NB4 (cell line): ENCODE data around the gene TEAD4.

ENCODE experiments used
- DNase-seq: peaks from one replicate; pipeline ENCODE4 v3.0.0; 2010; ENCODE audit warnings: low read depth
- H3K4me3 ChIP-seq: one replicate; pipeline ENCODE4 v1.5.1; 2011; ENCODE audit warnings: mild to moderate bottlenecking, low read depth, low read length, moderate library complexity
- CTCF ChIP-seq: IDR thresholded peaks from one replicate; pipeline ENCODE4 v1.5.1; 2012; ENCODE audit warnings: low read depth, low read length
- MAX ChIP-seq: IDR thresholded peaks from 2 replicates; pipeline ENCODE4 v1.6.1; 2011; ENCODE audit warnings: low read depth, low read length
- MYC ChIP-seq: IDR thresholded peaks from 2 replicates; pipeline ENCODE4 v1.6.1; 2011; ENCODE audit warnings: low read depth, low read length
- POLR2A ChIP-seq: IDR thresholded peaks from 2 replicates; pipeline ENCODE4 v1.6.1; 2011; ENCODE audit warnings: mild to moderate bottlenecking; ENCODE audit not compliant: insufficient read length; ENCODE audit errors: extremely low read depth

Gene TEAD4

GRCh38 chr12:3005736-3006135, 46.5 kb downstream of the TEAD4 start:
- DNase-seq, result no peak
- H3K4me3 ChIP-seq, result no peak overlapping the region
- TF ChIP-seq MYC (no peak), MAX (no peak), CTCF (no peak)

GRCh38 chr12:3009780-3010179, 50.6 kb downstream of the TEAD4 start:
- no peak for DNase-seq
- TF ChIP-seq MYC, result no peak
- TF ChIP-seq CTCF, result no peak
- no peak for TF ChIP-seq POLR2A
- TF ChIP-seq MAX, result no peak
- no peak overlapping the region for H3K4me3 ChIP-seq

- DNase-seq, result no peak
- TF ChIP-seq CTCF, result no peak
- H3K4me3 ChIP-seq, result no peak overlapping the region
Observed at GRCh38 chr12:3010214-3010930, 51.2 kb downstream of the TEAD4 start.

GRCh38 chr12:3012786-3013185, 53.6 kb downstream of the TEAD4 start:
- H3K4me3 ChIP-seq, result no peak overlapping the region
- no peak for DNase-seq
- no peak for TF ChIP-seq CTCF
- no peak for TF ChIP-seq POLR2A
- TF ChIP-seq MAX, result no peak
- TF ChIP-seq MYC, result no peak

- no peak overlapping the region for H3K4me3 ChIP-seq
- DNase-seq, result no peak
- TF ChIP-seq MYC, result no peak
- no peak for TF ChIP-seq MAX
- TF ChIP-seq CTCF, result no peak
- no peak for TF ChIP-seq POLR2A
Observed at GRCh38 chr12:3014641-3015040, 55.4 kb downstream of the TEAD4 start.

- no peak overlapping the region for H3K4me3 ChIP-seq
- no peak for TF ChIP-seq CTCF
- no peak for TF ChIP-seq POLR2A
- no peak for TF ChIP-seq MAX
- TF ChIP-seq MYC, result no peak
- no peak for DNase-seq
Observed at GRCh38 chr12:3015356-3015755, 56.2 kb downstream of the TEAD4 start.
